Renal cortex interstitium (tissue), 11 donors: ENCODE data around the gene MRPS31. TPM values are rescaled to one million over a fixed set of nuclear protein-coding genes. Genes with fewer than 3 reads are reported as not detected.
A peak's percentile ranks its signal among the peaks of the same experiment; 100 is the strongest.
"Not testable (repeated sequence)": the region's sequence is repeated elsewhere in the genome, so short reads cannot be mapped to it uniquely, and the experiment has no call there.

ENCODE experiments used
- DNase-seq, 11 donors: peaks; one replicate each; pipeline ENCODE4 v3.0.0-alpha.2; 2013; ENCODE audit warnings: low read depth in 9 of 11, low spot score in 4 of 11; ENCODE audit errors: extremely low read depth in 1 of 11
- polyA plus RNA-seq, 3 donors: library from polyadenylated mRNA; unstranded; fragments of 120-200 nt; gene quantifications; one replicate each; pipeline ENCODE4 v1.2.1, GENCODE V29; 2013; ENCODE audit not compliant: insufficient read length in 3 of 3

Gene MRPS31
- polyA plus RNA-seq, 3 donors = 43.2 to 56.0 (median 51.3) TPM

DNA sequence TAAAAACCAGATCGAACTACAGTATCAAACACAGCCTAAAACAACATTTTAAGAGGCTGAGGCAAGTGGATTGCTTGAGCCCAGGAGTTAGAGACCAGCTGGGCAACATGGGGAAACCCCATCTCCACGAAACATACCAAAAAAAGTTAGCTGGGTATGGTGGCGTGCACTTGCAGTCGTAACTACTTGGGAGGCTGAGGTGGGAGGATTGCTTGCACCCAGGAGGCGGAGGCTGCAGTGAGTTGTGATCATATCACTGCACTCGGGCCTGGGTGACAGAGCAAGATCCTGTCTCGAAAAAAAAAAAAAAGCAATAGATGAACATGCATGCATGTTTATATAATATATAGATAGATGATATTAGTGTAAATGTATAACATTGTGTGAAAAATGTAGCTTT, 5.2 kb upstream of the MRPS31 start:
- DNase-seq = no peak

DNA sequence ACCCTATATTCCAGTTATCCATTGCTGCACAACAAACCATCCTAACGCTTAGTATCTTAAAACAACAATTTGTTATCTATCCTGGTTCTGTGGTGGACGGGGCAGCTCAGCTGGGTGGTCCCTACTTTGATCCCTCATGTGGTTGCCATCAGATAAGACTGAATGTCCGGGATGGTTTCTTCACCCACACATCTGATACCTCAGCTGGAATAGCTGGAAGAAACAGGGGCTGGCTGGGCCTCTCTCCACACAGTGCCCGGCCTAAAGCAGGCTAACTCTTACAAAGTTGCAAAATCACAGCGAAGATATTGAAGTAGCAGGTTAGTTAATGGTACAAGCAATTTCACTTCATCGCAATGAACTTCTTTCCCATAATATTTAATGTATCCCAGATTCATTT, 3.7 kb upstream of the MRPS31 start:
- no peak for DNase-seq

DNA sequence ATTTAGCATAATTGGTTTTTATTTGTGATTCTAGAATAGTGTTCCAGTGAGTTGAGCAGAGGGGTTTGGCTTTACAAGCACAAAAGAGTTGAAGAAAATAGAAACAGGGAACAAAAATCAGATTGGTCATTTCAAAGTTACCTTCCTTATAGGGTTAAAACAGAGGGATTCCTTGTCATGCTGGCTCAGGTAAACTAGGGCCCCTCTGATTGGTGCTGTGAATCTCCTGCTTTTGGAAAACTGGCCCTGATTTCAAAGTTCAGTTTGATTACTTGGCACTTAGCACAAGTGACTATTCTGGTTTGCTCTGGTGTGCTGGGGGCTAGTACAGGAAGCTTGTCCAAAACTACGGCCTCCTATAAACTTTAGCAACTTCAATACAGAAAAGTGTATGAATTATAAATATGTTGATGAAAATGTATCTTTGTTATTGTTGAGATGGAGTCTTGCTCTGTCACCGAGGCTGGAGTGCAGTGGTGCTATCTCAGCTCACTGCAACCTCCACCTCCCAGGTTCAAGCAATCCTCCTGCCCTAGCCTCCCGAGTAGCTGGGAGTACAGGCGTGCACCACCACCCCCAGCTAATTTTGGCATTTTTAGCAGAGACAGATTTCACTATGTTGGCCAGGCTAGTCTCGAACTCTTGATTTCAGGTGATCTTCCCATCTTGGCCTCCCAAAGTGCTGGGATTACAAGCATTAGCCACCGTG, 1.9 kb upstream of the MRPS31 start:
- DNase-seq = no peak

DNA sequence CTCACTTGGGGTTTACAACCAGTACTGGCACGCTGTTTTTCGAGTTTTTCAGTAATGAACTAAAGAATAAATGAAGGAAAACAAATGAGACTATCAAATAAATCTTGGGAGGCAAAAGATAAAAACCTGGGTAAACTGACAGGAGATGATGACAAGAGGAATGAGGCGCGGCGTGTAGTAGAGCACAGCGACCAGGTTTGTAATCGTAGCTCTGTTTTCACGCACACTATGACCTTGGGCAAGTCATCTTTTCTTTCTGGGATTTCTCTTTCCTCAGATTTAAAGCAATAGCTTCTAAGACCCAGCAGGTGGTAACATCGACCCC, 419 bp downstream of the MRPS31 start:
- DNase-seq = peak in 1 of 11 donors; percentile 12

DNA sequence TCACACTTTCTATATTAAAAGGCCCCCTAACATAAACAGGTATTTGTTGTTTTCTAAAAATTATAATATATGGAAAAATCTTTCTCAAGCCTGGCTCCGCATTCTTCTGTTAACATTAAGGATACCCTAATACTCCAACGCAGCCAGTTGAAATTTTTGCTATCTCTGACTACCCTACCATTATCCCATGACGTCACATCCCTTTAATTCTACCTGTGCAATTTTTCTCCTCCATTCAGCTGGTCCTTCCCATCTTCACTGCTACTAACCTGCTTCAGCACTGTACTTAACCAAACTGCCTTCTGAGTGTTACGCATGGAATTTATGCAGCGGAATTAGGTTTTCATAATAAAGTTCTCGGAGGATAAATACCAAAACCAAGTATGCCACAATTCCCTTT, 1.0 kb downstream of the MRPS31 start:
- no peak for DNase-seq

DNA sequence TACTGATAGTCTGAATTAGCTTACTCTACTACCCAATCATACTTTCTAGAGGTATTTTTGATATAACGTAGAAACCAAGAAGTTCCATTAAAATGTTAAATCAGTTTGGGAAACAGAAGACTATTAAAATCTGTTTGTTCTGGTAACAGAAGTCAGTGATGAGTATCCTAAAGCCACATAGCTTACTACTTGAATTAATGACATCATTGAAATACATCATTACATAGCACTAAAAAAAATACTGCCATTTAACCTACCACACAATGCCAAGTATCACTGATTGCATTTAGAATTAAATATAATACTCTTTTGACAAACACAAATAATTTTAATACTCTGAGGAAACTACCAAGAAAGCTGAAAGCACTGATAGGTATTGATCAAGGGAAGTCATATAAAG, 5.4 kb downstream of the MRPS31 start:
- DNase-seq = no peak

DNA sequence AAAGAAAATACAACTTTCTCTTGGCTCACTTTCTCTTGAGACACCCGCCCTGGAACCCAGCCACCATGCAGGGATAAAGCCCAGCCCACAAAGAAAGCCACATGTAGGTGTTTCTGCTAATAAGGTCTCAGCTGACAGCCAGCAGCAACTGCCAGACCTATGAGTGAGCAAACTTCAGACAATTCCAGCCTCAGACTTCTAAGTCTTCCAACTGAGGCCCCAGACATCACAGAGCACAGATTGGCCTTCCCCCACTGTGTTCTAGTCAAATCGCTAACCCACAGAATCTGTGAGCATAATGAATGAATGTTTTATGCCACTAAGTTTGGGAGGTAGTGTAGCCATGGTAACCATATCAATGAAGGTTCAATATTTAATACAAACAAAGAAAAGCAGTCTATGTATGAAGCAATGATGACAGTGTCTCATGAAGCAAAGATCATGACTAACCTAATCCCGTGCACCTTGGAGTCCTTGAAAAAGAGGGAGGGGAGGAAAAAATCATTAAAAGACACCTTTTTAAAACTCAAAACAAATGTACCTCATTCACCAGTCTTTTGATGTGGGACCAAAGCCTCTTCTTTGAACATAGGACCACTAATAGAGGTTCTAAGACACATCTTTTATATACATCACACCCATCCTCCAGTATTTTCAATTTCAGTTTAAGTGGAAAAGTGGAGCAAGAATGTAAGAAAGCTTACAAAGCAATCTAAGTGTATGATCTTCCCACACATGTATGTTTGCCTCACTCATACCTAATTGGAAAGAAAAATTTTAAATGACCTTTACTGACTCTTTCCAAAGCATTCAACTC, 6.2 kb downstream of the MRPS31 start:
- DNase-seq = no peak

DNA sequence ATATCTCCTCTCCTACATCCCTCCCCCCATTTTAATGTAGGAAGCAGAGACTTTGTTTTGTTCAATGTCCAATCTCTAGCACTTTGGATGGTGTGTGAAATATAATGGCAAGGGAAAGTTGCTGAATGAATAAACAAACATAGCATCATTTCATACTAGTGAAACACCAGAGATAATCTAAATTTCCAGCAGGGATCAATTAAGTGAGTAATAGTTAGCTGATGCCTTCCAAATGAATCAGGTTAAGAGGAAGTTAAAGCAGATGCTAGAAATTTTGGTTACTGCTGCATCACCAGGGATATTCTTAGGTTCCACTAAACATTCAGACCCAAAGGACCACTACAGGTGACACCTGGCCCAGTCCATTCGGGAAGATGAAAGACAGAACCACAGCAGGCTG, 8.1 kb downstream of the MRPS31 start:
- DNase-seq = no peak

DNA sequence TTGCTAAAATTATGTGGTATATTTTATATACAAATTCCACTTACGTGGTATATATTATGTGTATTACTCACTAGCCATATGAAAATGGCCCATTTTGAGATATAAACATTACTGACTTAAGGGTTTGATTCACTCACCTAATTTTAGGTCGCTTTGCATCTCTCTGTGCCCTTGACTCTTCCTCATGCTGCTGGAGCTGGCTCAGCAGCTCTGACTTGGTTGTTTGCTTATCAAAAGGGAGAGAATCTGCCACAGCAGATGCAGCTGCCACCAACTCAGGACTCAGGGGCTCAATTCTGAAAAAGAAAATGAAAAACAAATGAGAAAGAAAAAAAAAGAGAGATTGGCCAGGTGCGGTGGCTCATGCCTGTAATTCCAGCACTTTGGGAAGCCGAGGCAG, 12.2 kb downstream of the MRPS31 start:
- no peak for DNase-seq

DNA sequence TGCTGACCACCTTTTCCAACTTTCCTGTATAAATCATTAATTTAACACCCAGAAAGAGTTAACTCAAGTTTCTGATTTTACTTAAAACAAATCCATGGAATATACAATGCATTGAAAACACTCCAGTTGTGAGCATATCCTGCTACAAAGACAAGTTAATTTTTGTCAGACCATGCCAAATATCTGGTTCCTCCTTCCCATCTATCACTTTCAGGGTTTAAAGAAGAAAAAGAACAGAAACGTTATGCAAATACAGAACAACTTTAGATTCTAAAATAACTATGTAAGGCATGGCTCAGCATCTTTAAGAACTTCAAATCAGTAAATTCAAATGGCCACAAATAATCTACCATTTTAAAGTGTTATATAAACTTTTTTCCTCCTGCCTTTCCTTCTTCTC, 14.9 kb downstream of the MRPS31 start:
- no peak for DNase-seq

DNA sequence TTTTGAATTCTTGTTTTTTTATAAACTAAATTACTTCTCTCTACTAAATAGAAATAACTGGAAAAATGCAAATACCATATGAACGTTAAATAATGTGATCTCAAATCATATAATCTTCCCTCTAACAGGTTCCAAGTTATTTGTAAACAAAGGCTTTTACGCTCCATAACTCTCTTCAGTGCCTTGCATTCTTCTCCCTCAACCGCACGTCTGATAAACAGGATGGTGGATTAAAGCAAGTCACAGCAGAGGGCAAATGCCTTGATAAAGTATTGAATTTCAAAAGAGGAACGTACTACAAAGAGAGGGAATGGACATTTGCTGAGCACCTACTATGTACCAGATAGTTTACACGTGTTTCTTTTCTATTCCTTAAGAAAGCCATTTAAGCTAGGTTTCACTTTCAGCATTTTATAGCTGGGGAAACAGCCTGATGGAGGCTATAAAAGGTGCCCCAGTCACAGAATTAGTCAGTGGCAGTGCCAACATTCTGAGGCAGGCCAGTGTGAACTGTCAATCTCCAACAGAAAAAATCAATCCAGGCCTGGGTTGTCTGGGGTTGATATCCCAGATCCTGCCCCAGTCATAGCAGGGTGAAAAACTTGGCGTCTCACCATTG, 15.8 kb downstream of the MRPS31 start:
- DNase-seq = no peak

DNA sequence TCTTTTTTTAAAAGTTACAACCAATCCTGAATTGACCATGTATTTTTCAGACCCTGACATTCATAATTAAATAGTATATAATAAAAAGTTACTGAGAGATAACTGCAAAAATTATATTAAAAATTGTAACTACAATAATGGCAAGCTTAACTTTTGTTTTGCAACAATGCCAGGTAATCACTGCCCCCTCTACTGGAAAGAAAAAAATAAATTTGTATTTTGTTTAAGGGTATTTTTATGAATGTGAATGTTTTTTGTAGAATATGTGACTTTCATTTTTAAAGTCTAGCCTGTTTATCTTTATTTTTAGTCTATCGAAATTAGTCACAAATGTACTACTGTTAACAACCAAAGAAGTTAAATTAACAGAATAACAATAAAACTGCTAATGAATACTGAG, 21.7 kb downstream of the MRPS31 start:
- DNase-seq = no peak

DNA sequence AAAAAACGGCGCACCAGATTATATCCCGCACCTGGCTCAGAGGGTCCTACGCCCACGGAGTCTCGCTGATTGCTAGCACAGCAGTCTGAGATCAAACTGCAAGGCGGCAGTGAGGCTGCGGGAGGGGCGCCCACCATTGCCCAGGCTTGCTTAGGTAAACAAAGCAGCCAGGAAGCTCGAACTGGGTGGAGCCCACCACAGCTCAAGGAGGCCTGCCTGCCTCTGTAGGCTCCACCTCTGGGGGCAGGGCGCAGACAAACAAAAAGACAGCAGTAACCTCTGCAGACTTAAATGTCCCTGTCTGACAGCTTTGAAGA, 35.8 kb downstream of the MRPS31 start:
- not testable (repeated sequence) for DNase-seq

DNA sequence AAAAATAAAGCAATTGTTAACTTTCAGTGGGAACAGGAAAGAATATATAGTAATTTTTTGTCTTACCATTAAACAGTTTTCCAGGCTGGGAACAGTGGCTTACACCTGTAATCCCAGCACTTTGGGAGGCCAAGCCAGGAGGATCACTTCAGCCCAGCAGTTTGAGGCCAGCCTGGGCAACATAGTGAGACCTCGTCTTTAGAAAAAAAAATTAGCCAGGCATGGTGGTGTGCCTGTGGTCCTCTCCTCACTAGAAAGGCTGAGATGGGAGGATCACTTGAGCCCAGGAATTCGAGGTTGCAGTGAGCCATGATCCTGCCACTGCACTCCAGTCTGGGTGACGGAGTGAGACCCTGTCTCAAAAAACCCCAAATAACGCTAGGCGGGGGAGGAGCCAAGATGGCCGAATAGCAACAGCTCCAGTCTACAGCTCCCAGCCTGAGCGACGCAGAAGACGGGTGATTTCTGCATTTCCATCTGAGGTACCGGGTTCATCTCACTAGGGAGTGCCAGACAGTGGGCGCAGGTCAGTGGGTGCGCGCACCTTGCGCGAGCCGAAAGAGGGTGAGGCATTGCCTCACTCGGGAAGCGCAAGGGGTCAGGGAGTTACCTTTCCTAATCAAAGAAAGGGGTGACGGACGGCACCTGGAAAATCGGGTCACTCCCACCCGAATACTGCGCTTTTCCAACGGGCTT, 36.3 kb downstream of the MRPS31 start:
- not testable (repeated sequence) for DNase-seq

DNA sequence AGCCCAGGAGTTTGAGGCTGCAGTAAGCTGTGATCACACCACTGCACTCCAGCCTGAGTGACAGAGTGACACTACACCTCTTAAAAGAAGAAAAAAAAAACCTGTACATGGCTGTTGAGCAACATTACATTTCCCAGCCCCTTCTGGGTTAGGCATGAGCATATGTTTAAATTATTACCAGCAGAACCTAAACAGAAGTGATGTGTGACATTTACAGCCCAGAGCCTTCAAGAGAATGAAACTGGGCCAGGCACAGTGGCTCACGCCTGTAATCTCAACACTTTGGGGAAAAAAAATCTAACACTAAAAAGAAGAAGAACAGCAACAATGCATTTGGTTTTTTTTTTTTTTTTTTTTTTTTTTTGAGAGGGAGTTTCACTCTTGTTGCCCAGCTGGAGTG, 38.3 kb downstream of the MRPS31 start:
- no peak for DNase-seq

DNA sequence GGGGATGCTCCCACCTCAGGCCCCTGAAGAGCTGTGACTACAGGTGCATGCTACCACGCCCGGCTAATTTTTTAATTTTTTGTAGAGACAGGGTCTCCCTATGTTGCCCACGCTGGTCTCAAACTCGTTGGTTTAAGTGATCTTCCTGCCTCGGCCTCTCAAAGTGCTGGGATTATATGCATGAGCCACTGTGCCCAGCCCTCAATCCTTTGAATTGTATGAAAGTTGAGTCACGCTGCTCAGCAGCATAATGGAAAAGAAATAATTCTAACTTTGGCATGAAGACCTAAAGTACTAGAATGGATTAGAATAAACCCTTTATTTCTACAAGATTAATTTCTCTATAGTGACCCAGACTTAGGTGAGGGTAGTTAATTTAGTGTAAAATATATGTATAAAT, 42.4 kb downstream of the MRPS31 start:
- no peak for DNase-seq

DNA sequence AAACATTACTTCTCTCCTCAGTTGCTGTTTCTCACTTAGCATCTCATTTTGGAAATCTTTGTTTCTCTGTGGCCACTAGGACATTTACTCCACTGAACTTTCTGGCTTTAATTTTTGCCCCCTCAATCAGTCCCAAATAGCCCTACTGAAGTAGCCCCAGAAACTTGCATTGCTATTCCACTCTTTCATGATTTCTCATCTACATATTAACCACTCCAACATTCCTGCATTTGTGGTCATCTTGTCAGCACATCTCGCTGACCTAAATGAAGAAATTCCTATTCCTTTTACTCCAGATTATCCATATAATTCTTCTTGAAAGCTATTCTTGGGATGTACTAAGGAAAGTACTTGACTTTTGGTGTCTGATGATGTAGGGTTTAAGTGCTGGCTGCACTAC, 56.6 kb downstream of the MRPS31 start:
- DNase-seq = not testable (repeated sequence)

DNA sequence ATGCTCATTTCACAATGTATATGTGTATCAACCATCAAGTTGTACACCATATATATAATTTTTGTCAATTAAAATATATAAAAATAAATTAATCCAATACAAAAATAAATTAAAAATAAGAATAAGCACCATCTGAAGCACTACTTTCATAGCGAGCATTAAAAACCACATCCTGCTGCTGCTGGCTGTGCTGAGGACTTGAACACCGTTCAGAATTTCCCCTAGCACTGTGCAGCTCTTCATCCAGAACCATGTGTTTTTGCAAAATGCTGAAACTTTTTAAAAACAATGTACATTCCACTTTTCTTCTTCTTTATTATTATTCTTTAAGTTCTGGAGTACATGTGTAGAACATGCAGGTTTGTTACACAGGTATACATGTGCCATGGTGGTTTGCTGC, 64.6 kb downstream of the MRPS31 start:
- no peak for DNase-seq

DNA sequence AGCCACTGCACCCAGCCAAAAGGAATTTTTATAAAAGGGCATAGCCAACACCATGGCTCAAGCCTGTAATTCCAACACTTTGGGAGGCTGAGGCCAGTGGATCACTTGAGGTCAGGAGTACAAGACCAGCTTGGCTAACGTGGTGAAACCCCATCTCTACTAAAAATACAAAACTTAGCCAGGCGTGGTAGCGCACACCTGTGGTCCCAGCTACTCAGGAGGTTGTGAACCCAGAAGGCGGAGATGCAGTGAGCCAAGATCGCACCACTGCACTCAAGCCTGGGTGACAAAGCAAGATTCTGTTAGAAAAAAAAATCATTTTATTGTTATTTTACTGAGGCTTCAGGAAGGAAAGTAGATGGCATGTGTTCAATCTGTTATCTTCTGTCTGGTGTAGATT, 73.3 kb downstream of the MRPS31 start:
- no peak for DNase-seq

DNA sequence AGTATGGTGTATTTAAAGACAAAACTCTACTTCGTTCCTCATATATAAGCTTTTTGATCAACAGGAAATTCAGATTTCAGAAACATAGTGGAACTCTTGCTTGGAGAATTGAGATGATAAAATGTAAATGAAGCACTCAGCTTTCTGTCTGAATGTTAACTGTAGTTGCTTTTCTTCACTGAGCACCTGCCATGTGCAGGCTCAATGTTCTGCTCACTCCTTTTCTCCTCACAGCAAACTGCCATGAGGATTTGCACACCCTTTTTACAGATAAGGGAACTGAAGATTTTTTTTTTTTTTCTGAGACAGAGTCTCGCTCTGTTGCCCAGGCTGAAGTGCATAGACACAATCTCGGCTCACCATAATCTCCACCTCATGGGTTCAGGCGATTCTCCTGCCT, 76.6 kb downstream of the MRPS31 start:
- no peak for DNase-seq
